H1 (cell line): ENCODE results near the gene HAO1. TPM values are rescaled to one million over a fixed set of nuclear protein-coding genes. Genes with fewer than 3 reads are reported as not detected.

Experiments
- CTCF ChIA-PET: fragments of 300-600 bp; sonication (Branson Sonifier 250); formaldehyde crosslinking; loops from one replicate; lab custom pipeline; 2021; ENCODE audit not compliant: partially characterized antibody; lab: Charles Lee
- POLR2A ChIA-PET: fragments of 300-600 bp; sonication (Branson Sonifier 250); formaldehyde crosslinking; loops from one replicate; lab custom pipeline; 2021; ENCODE audit warnings: inconsistent platforms; ENCODE audit not compliant: partially characterized antibody; lab: Charles Lee
- DNase-seq, 2 experiments: peaks; one replicate each; pipeline versions ENCODE4 v3.0.0 to v3.0.0-alpha.2; 2010 to 2022; ENCODE audit warnings: low spot score in 2 of 2, low read depth in 1 of 2, mixed read lengths in 1 of 2
- FAIRE-seq: peaks from 2 replicates; lab custom pipeline; 2011; peaks lifted over from hg19 to GRCh38; lab: Jason Lieb, UNC
- H2AFZ ChIP-seq: 2 replicates; pipeline ENCODE4 v1.8.1; 2012; ENCODE audit warnings: low read length, inconsistent platforms
- H2AK5ac ChIP-seq: 2 replicates; pipeline ENCODE4 v1.6.1; 2013; ENCODE audit warnings: low read depth, low read length
- H2BK120ac ChIP-seq: replicated peaks from 2 replicates; pipeline ENCODE3; 2013; ENCODE audit warnings: low read depth, low read length, inconsistent platforms
- H2BK12ac ChIP-seq: 2 replicates; pipeline ENCODE4 v1.6.1; 2013; ENCODE audit warnings: low read depth, low read length
- H2BK15ac ChIP-seq: 2 replicates; pipeline ENCODE4 v1.6.1; 2013; ENCODE audit warnings: low read length
- H2BK20ac ChIP-seq: 2 replicates; pipeline ENCODE4 v1.6.1; 2013; ENCODE audit warnings: low read length
- H2BK5ac ChIP-seq: 2 replicates; pipeline ENCODE4 v1.6.1; 2013; ENCODE audit warnings: low read depth, low read length
- H3K14ac ChIP-seq: 2 replicates; pipeline ENCODE4 v1.6.1; 2013; ENCODE audit warnings: inconsistent platforms; ENCODE audit not compliant: insufficient read length
- H3K18ac ChIP-seq: 2 replicates; pipeline ENCODE4 v1.6.1; 2013; ENCODE audit warnings: low read length; ENCODE audit errors: extremely low read depth
- H3K23ac ChIP-seq: 2 replicates; pipeline ENCODE4 v1.6.1; 2013; ENCODE audit warnings: inconsistent platforms; ENCODE audit not compliant: insufficient read length
- H3K23me2 ChIP-seq: 2 replicates; pipeline ENCODE4 v1.6.1; 2013; ENCODE audit warnings: low read depth, low read length
- H3K27ac ChIP-seq: 2 replicates; pipeline ENCODE4 v1.6.1; 2011; ENCODE audit warnings: low read depth, low read length, inconsistent platforms
- H3K27me3 ChIP-seq, 4 experiments: replicated peaks in 1 of 4; 1 replicate in 1 of 4; 2 replicates in 3 of 4; pipeline versions ENCODE4 v1.6.1 to v1.8.1; 2011 to 2013; ENCODE audit warnings: low read length in 3 of 4, mild to moderate bottlenecking in 3 of 4, inconsistent platforms in 2 of 4, mixed read lengths in 2 of 4, moderate library complexity in 1 of 4; ENCODE audit not compliant: control insufficient read depth in 3 of 4, insufficient read depth in 3 of 4; ENCODE audit errors: extremely low read depth in 1 of 4
- H3K36me3 ChIP-seq, 4 experiments: 2 replicates each; pipeline versions ENCODE4 v1.6.1 to v1.8.1; 2011 to 2013; ENCODE audit warnings: mild to moderate bottlenecking in 4 of 4, low read length in 3 of 4, moderate library complexity in 2 of 4, control low read depth in 1 of 4, inconsistent platforms in 1 of 4; ENCODE audit not compliant: insufficient read depth in 4 of 4, control insufficient read depth in 2 of 4
- H3K4ac ChIP-seq: replicated peaks from 2 replicates; pipeline ENCODE3; 2013; ENCODE audit warnings: low read length, low read depth, mixed read lengths, inconsistent platforms; ENCODE audit not compliant: insufficient read length
- H3K4me1 ChIP-seq, 4 experiments: replicated peaks in 1 of 4; 1 replicate in 1 of 4; 2 replicates in 3 of 4; pipeline versions ENCODE4 v1.6.1 to v1.8.1; 2011 to 2013; ENCODE audit warnings: low read length in 3 of 4, inconsistent platforms in 2 of 4, mixed read lengths in 1 of 4; ENCODE audit not compliant: insufficient read depth in 4 of 4, control insufficient read depth in 3 of 4
- H3K4me2 ChIP-seq, 2 experiments: 2 replicates each; pipeline versions ENCODE4 v1.6.1 to v1.8.1; 2011 to 2013; ENCODE audit warnings: low read depth in 2 of 2, low read length in 2 of 2, control low read depth in 1 of 2, inconsistent platforms in 1 of 2, mild to moderate bottlenecking in 1 of 2; ENCODE audit not compliant: insufficient read depth in 1 of 2
- H3K4me3 ChIP-seq, 4 experiments: fragments of 200-600, 300-600 bp in 1 of 4; sonication (generic), shearing (Covaris generic), sonication (Bioruptor Twin) in 1 of 4; 2 replicates each; pipeline versions ENCODE4 v1.5.1 to v1.8.1; 2011 to 2016; ENCODE audit warnings: low read length in 4 of 4, low read depth in 3 of 4, control low read depth in 2 of 4, inconsistent platforms in 2 of 4, mild to moderate bottlenecking in 2 of 4, mixed read lengths in 1 of 4, moderate library complexity in 1 of 4; ENCODE audit not compliant: insufficient read depth in 2 of 4; ENCODE audit errors: extremely low read depth in 1 of 4
- H3K56ac ChIP-seq: replicated peaks from 2 replicates; pipeline ENCODE3; 2013; ENCODE audit warnings: low read depth, mild to moderate bottlenecking, mixed read lengths, low read length, inconsistent platforms; ENCODE audit not compliant: insufficient read length
- H3K79me1 ChIP-seq: 2 replicates; pipeline ENCODE4 v1.6.1; 2013; ENCODE audit warnings: low read depth, low read length, control low read depth
- H3K79me2 ChIP-seq, 2 experiments: 2 replicates each; pipeline versions ENCODE4 v1.6.1 to v1.8.1; 2012 to 2013; ENCODE audit warnings: low read length in 2 of 2, mild to moderate bottlenecking in 2 of 2, inconsistent platforms in 1 of 2; ENCODE audit not compliant: insufficient read depth in 2 of 2, control insufficient read depth in 1 of 2
- H3K9ac ChIP-seq, 4 experiments: replicated peaks in 1 of 4; 1 replicate in 1 of 4; 2 replicates in 3 of 4; pipeline versions ENCODE4 v1.6.1 to v1.8.1; 2011 to 2013; ENCODE audit warnings: low read depth in 3 of 4, low read length in 3 of 4, control low read depth in 2 of 4, mild to moderate bottlenecking in 2 of 4, moderate library complexity in 2 of 4, inconsistent platforms in 1 of 4; ENCODE audit errors: extremely low read depth in 1 of 4
- H3K9me3 ChIP-seq, 2 experiments: 2 replicates each; pipeline versions ENCODE4 v1.6.1 to v1.8.1; 2012 to 2013; ENCODE audit warnings: mild to moderate bottlenecking in 2 of 2, moderate library complexity in 2 of 2, control low read depth in 1 of 2, inconsistent platforms in 1 of 2, low read depth in 1 of 2, low read length in 1 of 2, mixed read lengths in 1 of 2; ENCODE audit not compliant: insufficient read depth in 2 of 2
- H4K20me1 ChIP-seq, 2 experiments: replicated peaks in 1 of 2; 2 replicates each; pipeline versions ENCODE3 to v1.8.1; 2011 to 2013; ENCODE audit warnings: inconsistent platforms in 2 of 2, low read length in 2 of 2, mild to moderate bottlenecking in 1 of 2; ENCODE audit not compliant: insufficient read depth in 2 of 2, control insufficient read depth in 1 of 2
- H4K5ac ChIP-seq: 2 replicates; pipeline ENCODE4 v1.6.1; 2013; ENCODE audit warnings: low read length, low read depth, mixed read lengths, inconsistent platforms; ENCODE audit not compliant: insufficient read length
- H4K8ac ChIP-seq: 2 replicates; pipeline ENCODE4 v1.8.0; 2013; ENCODE audit warnings: mild to moderate bottlenecking, moderate library complexity, low read length, inconsistent platforms; ENCODE audit not compliant: insufficient read depth; ENCODE audit errors: extremely low read depth
- H4K91ac ChIP-seq: replicated peaks from 2 replicates; pipeline ENCODE3; 2013; ENCODE audit warnings: low read length, mixed read lengths, inconsistent platforms; ENCODE audit not compliant: insufficient read length
- BCL11A ChIP-seq, 2 experiments: IDR thresholded peaks; one replicate each; pipeline ENCODE4 v1.6.1; 2011; ENCODE audit warnings: low read depth in 2 of 2, low read length in 2 of 2, mild to moderate bottlenecking in 2 of 2
- CREB1 ChIP-seq: IDR thresholded peaks from 2 replicates; pipeline ENCODE4 v1.6.1; 2012; ENCODE audit warnings: inconsistent platforms
- GTF2F1 ChIP-seq: IDR thresholded peaks from 2 replicates; pipeline ENCODE4 v1.6.1; 2012; ENCODE audit warnings: low read depth, low read length, improper control_type of control experiment, borderline replicate concordance
- JUND ChIP-seq: IDR thresholded peaks from 2 replicates; pipeline ENCODE4 v1.6.1; 2011; ENCODE audit warnings: mild to moderate bottlenecking, improper control_type of control experiment, low read length
- KDM1A ChIP-seq: fragments of 200-600, 300-600 bp; sonication (generic); IDR thresholded peaks from 2 replicates; pipeline ENCODE4 v1.7.1; 2016; ENCODE audit warnings: mild to moderate bottlenecking, low read length, borderline replicate concordance
- SIRT6 ChIP-seq: IDR thresholded peaks from one replicate; pipeline ENCODE4 v1.7.1; 2012; ENCODE audit warnings: low read length, inconsistent platforms
- SRF ChIP-seq: IDR thresholded peaks from 2 replicates; pipeline ENCODE4 v1.6.1; 2011; ENCODE audit warnings: mild to moderate bottlenecking, low read depth, low read length, moderate library complexity
- WGBS, 2 experiments: shearing (Covaris generic) in 1 of 2; methylation state at CpG; one replicate each; pipeline versions ENCODE4 v1.1.6 to v1.1.7; 2013 to 2015; ENCODE audit warnings: low lambda C conversion rate in 2 of 2, mixed read lengths in 2 of 2, inconsistent platforms in 1 of 2, low coverage in 1 of 2, missing lambda C conversion rate in 1 of 2; ENCODE audit not compliant: insufficient replicate concordance in 2 of 2, insufficient coverage in 1 of 2, insufficient read length in 1 of 2; ENCODE audit errors: extremely low coverage in 1 of 2, missing lambda C conversion rate in 1 of 2; 5-methylcytosine and 5-hydroxymethylcytosine counted together
- polyA plus RNA-seq, 7 experiments: library from polyadenylated mRNA; depleted of rRNA in 3 of 7; stranded (reverse) in 5 of 7; unstranded in 2 of 7; fragments of >200 nt in 5 of 7; fragments of 200-250 nt in 2 of 7; gene quantifications; 1 replicate in 5 of 7; 2 replicates in 1 of 7; 4 replicates in 1 of 7; pipeline versions ENCODE4 v1.2.1 to v1.2.3, GENCODE V29; 2011 to 2013; ENCODE audit warnings: missing spikeins in 2 of 7, mixed read lengths in 2 of 7
- total RNA-seq: library from RNA; stranded (reverse); fragmentation: NEBNext Ultra II Directional; extraction: Animal tissue kit (Norgen Biotek cat#: 25700); gene quantifications from 2 replicates; pipeline ENCODE4 v1.2.1, GENCODE V29; 2021

Gene HAO1
- total and polyA plus RNA-seq, 2 of the 8 experiments (the other 6 are each of a cell fraction or from before 2014, with no cell fraction given) = not detected

DNA sequence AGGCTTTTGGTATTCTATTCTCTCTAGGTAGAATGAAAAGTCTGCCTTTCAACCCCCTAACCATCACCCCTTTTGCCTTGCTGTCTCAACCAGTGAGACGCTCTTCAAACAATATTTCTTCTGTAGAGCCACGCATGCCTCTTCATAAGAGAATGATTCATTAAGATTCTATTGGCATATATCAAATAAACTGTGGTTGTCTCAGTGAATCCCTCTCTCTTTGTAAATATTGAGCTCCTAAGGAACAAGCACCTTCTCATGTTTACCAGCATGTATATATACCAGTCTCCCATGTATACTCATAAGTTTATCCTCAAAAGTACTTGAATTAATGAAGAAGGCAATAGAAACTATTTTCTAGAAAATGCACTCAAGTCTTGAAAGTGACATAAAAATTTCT is 90.6 kb downstream of the HAO1 start:
- Histone ChIP-seq H3K9ac (no peak overlapping the region), H3K27ac (no peak overlapping the region), H3K18ac (no peak overlapping the region), H3K4me2 (no peak overlapping the region), H3K23me2 (no peaks in the 10 kb centered on the region; the same call in 1 of the 2 replicates), H2BK15ac (no peak overlapping the region), H3K14ac (no peak overlapping the region), H3K4me3 (no peak overlapping the region), H4K91ac (no peak overlapping the region), H3K36me3 (no peaks in the 10 kb centered on the region), H4K8ac (no peak overlapping the region), H2AFZ (no peak overlapping the region), H3K4me1 (no peaks in the 10 kb centered on the region), H2AK5ac (no peak overlapping the region), H2BK20ac (no peak overlapping the region), H3K9me3 (no peaks in the 10 kb centered on the region), H4K5ac (no peak overlapping the region), H3K27me3 (no peaks in the 10 kb centered on the region), H3K23ac (no peak overlapping the region), H2BK5ac (no peak overlapping the region), H2BK120ac (no peak overlapping the region), H4K20me1 (no peaks in the 10 kb centered on the region), H3K4ac (no peak overlapping the region), H3K79me1 (no peaks in the 10 kb centered on the region), H3K56ac (no peak overlapping the region), H3K79me2 (no peaks in the 10 kb centered on the region; a peak in 1 of 4 replicates), H2BK12ac (no peak overlapping the region)
- CTCF ChIA-PET = no interaction called here
- whole genome bisulfite sequencing, 2 experiments = 91% methylated on average over 2 of the region's 2 CpGs; no CpG with 5 or more reads in 1 of the 2 experiments
- DNase-seq = no peak
- TF ChIP-seq SRF (no peak), GTF2F1 (no peak), CREB1 (no peak), SIRT6 (no peak), BCL11A (IDR thresholded peaks at IDR 0.05; ENCODE audit: low read depth in 2 of 2, low read length in 2 of 2) (no peak), KDM1A (no peak), JUND (no peak)
- FAIRE-seq = no peak
- POLR2A ChIA-PET = interaction anchor here (0.7 kb wide), 1 partner anchor 125 kb away, joined by 3 read pairs; no protein-coding TSS in a partner anchor
